Left kidney (tissue), 2 donors: Measurements from ENCODE around the gene TRABD. TPM values are rescaled to one million over a fixed set of nuclear protein-coding genes. Genes with fewer than 3 reads are reported as not detected.

ENCODE experiments used
- DNase-seq: peaks from one replicate; pipeline ENCODE4 v3.0.0-alpha.2; 2013
- polyA plus RNA-seq: library from polyadenylated mRNA; unstranded; fragments of 120-200 nt; gene quantifications from one replicate; pipeline ENCODE4 v1.2.1, GENCODE V29; 2013; ENCODE audit not compliant: insufficient read length

The TRABD gene
- polyA plus RNA-seq, 1 donor: 20.7 TPM

- no peak for DNase-seq
These were observed 12.3 kb upstream of the TRABD start for GRCh38 chr22:50173311-50173982.

DNA sequence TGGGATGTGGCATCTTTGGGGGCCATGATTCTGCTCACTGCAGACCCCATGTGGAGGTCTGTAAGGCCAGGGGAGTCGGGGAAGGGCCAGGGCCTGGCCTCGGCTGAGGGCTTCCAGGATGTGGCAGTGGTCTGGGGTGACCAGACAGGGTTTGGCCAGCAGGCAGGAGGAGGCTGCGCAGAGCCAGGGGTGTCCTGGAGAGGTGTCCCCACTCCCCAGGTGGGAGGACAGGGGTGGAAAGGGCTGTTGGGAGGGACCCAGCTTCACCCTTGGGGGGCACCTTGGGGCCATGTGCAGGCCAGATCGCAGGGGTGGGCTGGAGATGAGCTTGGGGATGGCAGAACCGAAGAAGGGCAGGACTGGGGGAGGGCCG, 11.7 kb upstream of the TRABD start:
- DNase-seq: no peak

DNA sequence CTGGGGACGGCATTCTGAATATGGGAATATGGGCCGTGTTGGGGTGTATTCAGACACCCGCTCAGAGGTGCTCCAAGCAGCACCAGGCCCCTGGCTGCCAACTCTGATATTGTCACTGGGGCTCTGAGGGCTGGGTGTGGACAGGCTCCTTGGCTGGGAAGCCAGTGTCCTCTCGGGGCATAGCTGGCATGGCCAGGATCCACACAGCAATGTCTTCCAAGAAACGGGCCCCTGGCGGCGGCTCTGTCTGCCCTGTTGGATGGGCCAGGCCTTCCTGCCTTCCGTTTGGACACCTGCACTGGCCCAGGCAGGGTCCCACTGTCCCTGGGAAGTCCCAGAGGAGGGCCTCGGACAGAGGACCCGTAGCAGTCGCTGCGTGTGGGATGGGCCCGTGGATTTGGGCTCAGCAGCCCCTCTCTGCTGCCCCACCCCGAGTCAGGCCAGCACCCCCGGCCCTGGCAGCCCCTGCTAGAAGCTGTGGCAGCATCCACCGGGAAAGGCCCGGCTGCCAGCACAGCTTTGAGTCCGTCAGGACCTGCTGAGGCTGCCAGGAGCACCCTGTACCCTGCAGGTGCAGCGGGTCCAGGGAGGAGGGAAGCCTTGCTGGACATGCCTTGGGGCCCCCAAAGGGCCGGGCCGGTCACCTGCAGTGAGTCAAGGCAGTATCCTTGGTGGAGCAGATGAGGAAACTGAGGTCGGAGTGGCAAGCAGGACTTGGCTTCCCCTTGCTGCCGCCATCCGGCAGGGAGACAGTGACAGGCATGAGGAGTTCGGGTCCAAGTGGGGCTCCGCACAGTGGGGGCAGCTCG, 11.1 kb upstream of the TRABD start:
- no peak for DNase-seq

DNA sequence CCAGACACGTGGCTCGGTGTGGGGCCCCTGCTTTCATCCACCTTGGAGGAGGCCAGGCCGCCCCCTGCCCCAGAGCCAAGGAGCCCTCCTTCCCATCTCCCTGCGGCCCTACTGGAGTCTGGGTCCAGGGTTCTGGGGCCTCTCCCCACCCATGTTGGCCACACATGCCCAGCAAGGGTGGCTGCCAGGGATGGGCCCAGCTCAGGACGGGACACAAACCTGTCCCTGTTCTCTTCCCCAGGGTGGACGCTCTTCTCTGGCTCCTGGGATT, 10.6 kb upstream of the TRABD start:
- DNase-seq: no peak

GRCh38 chr22:50175921-50176849, 9.5 kb upstream of the TRABD start:
- no peak for DNase-seq

- no peak for DNase-seq
These were observed 8.7 kb upstream of the TRABD start for GRCh38 chr22:50176850-50177536.

GRCh38 chr22:50177537-50178470, 7.9 kb upstream of the TRABD start:
- no peak for DNase-seq

DNA sequence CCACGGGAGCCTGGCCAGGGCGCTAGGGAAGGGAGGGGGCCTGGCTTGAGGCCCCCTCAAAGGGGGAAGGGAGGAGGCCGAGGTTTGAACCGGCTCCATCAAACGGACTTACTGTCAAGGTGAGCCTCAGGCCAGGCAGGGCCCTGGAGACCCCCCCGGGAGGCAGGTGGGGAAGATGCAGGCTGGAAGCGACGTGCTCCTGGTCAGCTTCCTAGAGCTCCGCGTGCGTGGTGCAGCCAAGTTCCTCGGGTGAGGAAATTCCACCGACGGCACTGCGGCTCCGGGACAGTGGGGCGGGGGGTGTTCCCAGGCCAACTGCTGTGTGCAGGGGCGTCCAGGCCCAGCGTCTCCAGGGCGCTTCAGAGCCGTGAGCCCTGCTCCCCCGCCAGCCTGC, 7.2 kb upstream of the TRABD start:
- DNase-seq: no peak

DNA sequence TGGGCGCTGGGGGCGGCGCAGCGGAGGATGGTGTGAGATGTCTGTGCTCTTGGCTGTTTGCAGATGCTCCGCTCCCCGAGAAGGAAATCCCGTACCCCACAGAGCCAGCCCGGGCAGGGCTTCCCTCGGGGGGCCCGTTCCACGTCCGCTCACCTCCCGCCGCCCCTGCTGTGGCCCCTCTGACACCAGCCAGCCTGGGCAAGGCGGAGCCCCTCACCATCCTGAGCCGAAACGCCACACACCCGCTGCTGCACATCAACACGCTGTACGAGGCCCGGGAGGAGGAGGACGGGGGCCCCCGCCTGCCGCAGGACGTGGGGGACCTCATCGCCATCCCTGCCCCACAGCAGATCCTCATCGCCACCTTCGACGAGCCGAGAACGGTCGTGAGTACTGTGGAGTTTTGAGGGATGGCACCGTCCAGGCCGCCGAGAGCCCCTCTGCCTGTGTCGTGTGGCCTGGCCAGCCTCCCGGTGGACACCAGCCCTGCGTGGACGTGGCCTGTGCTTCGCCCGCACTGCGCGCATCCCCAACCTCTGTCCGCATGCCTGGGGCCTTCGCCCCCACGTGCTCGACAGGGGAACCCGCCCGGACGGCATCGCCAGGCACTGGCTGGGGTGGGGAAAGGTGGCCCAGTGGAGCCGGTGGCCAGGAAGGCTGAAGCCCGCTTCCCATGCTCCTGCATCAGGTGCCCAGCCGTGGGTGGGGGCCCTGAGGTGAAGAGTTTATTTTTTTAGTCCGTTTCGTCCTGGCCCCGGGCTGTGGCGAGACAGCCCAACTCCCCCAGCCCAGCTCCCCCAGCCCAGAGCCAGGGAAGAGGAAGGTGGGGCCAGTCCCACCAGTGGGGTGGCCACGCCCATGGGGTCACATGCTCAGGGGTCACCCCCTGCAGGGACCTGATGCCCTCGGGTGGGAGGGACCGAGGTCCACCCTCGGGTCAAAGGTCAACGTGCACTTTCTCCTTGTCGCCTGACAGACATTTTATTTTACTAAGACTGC, 6.5 kb upstream of the TRABD start:
- DNase-seq: no peak

DNA sequence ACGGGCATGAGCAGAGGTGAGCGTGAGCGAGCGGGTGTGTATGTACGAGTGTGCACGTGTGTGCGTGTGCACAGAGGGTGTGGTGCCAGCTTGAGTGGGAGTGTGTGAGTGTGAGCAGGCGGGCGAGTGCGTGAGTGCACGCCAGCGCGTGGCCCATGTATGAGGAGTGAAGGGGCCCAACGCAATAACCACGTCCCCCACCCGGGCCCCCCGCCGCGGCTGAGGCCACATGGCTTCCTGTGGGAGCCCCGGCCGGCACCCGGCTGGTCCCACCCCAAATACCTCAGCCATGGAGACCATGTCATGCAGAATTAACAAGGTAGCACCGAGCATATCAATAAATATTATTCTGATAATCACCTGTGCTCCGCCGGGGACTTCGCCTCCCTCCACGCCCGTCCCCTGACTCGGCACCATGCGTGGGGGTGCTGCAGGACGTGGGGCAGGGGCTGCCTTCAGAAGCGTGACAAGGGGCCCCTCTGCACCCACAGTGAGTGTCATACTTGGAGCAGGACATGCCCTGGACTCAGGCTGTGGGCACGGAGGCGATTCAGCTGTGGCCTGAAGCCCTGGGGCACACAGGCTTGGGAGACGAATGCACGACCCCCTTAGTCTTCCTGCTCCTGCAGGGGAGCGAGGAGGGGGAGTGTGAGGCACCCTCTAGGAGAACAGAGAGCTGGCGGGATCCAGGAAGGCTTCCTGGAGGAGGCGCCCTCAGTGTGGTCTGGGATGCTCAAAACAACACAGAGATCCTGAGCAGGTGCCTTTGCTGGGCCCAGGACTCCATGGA, 5.6 kb upstream of the TRABD start:
- DNase-seq: no peak

DNA sequence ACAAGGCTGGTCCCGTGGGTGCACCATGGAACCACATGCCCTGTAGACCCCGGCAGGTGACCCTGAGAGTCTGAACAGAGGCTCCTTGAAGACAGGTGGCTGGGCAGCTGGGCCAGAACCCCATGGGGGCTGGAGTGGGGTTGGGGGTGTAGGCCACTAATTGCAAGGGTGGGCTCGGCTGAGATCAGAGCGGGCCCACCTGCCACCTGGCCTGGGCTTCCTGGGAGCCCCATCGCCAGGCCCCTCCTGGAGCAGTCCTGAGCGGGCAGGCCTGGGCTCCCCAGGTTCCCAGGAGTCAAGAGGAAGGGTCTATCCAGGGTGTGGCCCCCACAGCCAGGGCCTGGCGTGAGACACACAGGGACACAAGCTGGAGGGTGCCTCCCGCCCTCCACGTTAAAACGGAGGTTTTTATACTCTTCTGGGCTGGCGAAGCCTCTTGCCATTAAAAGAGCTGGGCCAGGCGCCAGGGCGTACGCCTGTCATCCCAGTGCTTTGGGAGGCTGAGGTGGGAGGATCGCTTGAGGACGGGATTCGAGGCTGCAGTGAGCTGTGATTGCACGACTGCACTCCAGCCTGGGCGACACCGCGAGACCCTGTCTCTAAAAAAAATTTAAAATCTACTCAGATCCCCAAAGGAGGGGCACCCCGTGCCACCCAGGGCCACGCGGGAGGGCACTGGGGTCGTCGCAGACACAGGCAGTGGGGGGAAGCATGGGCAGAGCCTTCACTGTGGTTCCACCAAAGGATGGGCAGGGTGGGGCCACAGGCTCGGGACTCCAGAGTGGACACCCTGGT, 4.8 kb upstream of the TRABD start:
- DNase-seq: no peak

GRCh38 chr22:50182176-50183081, 3.3 kb upstream of the TRABD start:
- no peak for DNase-seq

DNA sequence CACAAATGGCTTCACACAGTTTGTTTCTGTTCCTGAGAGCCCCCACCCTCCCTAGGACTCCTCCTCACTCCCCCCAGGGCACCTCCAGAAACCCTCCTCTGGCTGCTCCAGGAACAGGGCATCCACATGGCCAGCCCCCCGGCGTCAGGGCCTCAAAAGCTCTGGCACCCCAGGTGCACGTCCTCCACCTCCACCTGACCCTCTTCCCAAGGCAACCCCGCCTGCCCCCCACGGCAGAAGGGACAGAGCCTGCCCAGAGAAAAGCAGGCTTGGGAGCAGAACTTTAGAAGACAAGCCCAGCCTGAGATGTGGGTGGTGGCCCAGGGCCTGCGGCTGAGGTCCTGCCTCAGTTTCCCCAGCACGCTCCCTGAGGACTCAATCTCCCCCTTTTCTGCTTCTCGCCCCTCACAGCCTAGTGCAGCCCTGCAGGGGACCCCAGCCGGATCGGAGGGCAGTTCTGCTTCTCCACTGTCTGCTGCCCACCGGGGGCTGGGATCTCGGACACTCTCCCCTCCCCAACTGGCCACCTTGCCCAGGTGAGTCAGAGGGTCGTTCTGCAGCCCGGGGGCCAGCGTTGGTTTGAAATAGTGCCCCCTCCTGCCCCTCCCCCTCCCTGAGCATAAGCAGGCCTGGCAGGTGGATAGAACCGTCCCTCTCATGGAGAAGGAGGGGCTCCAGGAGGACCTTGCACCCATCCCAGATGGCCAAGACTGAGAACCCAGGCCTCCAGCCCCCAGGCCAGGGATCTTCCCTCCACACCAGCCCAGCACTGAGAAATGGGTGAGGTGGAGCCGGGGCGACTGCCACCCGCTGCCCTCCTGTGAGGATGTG, 2.4 kb upstream of the TRABD start:
- DNase-seq: no peak

- no peak for DNase-seq
These were observed 1.5 kb upstream of the TRABD start for GRCh38 chr22:50184004-50184901.

DNA sequence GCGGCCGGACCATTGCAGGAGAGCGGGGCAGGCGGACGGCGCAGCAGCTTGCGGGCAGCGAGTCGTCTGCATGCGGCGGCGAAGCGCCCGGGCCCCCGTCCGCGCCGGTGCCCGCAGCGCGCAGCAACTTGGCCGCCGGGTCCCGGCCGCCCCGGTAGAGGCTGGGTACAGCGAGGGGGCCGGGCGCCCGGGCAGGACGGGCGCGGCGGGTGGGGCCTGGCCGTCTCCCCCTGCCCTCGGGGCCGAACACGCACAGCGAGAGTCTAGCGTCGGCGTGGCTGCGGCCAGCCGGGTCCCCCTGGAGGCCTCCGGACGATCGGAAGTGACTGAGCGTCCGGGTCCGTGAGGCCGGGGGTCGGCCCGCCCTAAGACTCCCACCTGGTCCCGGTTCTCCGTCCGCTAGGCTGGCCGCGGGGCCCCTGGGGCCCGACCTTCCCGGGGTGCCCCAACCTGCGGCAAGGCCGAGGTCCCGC, 775 bp upstream of the TRABD start:
- no peak for DNase-seq
